ENCODE data around the gene PKP3. TPM values are rescaled to one million over a fixed set of nuclear protein-coding genes. Genes with fewer than 3 reads are reported as not detected.

Gene PKP3
- total RNA-seq, 2 donors from 2014 or later, result not detected

DNA sequence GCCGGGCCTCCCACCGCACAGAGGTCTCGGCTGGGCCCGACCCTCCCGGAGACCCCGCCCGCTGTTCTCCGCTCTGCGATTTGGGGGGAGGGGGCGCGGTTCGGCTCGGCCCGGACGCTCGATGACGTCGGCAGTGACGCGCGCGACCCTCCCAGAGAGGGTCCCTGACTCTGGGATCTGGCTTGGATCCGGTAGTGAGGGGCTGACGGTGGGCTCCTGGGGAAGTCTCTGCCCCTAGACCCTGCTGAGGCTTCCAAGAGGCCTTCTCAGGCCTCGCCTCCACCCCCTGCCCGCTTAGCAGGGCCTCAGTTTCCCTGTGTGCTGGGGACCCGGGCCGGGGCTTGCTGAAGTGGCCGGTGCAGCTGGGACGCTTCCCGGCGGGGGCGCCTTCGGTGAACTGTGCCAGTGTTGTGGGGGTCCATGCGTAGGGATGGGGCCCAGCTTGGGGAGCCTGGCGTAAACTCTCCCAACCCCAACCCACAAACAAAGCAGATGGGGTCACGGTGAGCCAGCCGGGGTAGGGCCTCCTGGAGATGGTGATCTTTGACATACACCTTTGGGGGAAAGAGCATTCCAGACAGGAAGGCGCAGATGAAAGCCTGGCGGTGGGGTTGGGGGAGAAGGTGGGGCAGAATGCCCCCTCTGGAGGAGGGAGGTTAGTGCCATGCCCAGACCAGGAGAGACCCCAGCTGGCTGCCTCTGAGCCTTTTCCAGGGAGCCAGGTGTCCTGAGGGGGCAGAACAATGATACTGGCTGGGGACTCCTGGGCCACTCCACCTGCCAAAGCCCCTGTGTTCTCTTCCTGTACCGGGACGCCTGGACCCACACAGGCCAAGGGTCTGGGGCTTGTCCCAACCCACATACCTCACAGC, 23.7 kb upstream of the PKP3 start:
- H3K4me3 Mint-ChIP-seq, result peak overlapping the region; percentile 17
- peak; percentile 58 for DNase-seq (ENCODE audit: low spot score)
- H3K27ac Mint-ChIP-seq, result no peak overlapping the region
- no peaks in the 10 kb centered on the region for H3K9me3 Mint-ChIP-seq
- peaks cover 14 to 21% of the 10 kb centered on the region in 2 donors for H3K27me3 Mint-ChIP-seq
- ATAC-seq, result no peak
- no peaks in the 10 kb centered on the region for H3K36me3 Mint-ChIP-seq
- peaks cover 18 to 26% of the 10 kb centered on the region in 2 donors for H3K4me1 Mint-ChIP-seq (ENCODE audit: low read depth in 2 of 2)

DNA sequence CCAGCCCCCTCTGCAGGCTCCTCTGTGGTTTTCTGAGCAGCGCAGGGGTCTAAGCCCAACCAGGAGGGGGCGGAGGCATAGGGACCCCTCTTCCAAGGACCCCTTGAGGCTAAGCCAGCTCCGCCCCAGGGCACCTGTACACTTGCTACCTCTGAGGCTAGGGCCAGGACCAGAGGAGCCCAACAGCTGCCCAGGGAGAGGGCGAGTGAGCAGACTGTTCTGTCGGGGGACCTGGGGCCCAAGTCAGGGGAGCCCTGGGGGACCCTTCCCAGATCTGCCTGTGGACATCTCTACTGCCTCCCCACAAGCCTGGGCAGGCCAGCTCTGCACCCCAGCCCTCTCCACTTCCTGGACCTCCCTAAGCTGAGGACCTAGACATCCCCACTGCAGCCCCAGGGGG, 23.0 kb upstream of the PKP3 start:
- Mint-ChIP-seq H3K36me3 (no peaks in the 10 kb centered on the region), H3K27ac (no peak overlapping the region), H3K27me3 (peaks cover 14 to 21% of the 10 kb centered on the region in 2 donors), H3K4me3 (no peak overlapping the region), H3K9me3 (no peaks in the 10 kb centered on the region), H3K4me1 (ENCODE audit: low read depth in 2 of 2) (peaks cover 18 to 26% of the 10 kb centered on the region in 2 donors)
- ATAC-seq (no peak), DNase-seq (ENCODE audit: low spot score) (peak; percentile 34)

DNA sequence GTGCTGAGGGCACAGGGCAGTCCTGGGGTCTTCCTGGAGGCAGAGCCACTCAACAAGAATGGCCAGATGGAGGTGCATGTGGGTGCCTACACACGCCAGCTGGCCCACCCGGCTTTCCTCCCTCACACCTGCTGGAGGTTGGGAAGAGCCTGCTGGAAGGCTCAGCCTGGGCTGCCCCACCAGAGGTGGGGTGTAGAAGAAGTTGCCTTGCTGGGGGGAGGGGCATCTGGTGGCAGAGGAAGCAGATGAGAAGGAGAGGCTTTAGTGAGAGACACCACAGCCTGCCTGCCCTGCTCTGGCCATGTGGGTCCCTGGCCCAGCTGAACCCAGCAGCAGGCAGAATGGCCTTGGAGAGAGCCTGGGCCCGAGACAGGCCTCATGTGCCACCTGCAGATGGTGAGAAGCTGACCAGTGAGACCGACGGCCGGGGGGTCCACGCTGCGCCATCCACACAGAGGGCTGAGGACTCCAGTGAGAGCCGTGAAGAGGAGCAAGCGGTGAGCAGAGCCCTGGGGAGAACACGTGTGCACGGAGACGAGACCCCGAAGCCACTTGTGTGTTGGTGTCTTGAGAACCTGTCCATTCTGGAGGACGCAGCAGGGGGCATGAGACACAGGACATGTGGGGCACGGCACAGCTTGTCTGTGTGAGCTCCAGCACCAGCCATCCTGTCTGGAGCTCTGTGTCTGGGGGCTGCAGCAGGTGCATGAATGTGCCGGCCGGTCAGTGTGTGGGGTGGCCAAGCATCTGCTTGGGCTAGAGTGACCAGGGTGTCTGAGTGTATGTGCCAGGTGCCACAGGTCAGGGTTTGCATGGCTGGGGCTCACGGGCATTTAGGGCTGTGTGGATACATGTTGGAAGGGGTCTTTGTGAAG, 22.1 kb upstream of the PKP3 start:
- Mint-ChIP-seq H3K27me3 (peaks cover 14 to 19% of the 10 kb centered on the region in 2 donors), H3K4me3 (no peak overlapping the region), H3K27ac (no peak overlapping the region), H3K4me1 (ENCODE audit: low read depth in 2 of 2) (peaks cover 18 to 26% of the 10 kb centered on the region in 2 donors), H3K36me3 (no peaks in the 10 kb centered on the region), H3K9me3 (no peaks in the 10 kb centered on the region)
- DNase-seq (ENCODE audit: low spot score), result peak; percentile 50
- ATAC-seq, result peak in 1 of 2 donors; percentile 4

DNA sequence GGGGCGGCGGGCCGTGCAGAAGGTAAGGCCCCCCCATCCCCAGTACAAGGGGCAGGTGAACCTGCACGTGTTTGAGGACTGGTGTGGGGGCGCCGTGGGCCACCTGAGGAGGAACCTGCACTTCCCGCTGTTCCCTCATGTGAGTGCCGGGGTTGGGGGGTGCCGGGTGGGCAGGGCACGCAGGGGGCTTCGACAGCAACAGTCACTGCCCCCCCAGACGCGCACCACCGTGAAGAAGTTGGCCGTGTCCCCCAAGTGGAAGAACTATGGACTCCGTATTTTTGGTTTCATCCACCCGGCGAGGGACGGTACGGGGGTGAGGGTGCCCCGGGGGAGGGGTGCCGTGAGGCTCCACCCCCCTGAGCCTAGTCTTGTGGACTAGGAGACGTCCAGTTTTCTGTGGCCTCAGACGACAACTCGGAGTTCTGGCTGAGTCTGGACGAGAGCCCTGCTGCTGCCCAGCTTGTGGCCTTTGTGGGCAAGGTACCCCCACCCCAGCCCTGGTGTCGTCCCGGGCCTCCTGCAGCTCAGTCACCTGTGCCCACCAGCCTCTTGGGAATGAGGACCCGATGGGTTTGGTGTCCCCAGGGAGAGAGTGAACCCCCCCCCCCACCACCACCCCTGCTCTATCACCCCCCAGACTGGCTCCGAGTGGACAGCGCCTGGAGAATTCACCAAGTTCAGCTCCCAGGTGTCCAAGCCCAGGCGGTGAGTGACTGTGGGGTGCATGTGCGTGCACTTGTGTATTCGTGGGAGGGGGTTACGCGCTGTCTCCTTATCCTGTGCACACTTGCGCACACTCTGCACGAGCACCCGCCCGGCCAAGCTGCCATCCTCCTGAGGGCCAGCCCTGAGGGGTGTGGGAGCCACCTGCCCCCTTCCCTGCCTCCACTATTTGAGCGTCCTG, 20.9 kb upstream of the PKP3 start:
- Mint-ChIP-seq H3K4me3 (no peak overlapping the region), H3K4me1 (ENCODE audit: low read depth in 2 of 2) (peaks cover 7 to 18% of the 10 kb centered on the region in 2 donors), H3K9me3 (no peaks in the 10 kb centered on the region), H3K27ac (no peak overlapping the region), H3K36me3 (no peaks in the 10 kb centered on the region), H3K27me3 (peaks cover 8 to 10% of the 10 kb centered on the region in 2 donors)
- no peak for ATAC-seq
- no peak for DNase-seq (ENCODE audit: low spot score)

DNA sequence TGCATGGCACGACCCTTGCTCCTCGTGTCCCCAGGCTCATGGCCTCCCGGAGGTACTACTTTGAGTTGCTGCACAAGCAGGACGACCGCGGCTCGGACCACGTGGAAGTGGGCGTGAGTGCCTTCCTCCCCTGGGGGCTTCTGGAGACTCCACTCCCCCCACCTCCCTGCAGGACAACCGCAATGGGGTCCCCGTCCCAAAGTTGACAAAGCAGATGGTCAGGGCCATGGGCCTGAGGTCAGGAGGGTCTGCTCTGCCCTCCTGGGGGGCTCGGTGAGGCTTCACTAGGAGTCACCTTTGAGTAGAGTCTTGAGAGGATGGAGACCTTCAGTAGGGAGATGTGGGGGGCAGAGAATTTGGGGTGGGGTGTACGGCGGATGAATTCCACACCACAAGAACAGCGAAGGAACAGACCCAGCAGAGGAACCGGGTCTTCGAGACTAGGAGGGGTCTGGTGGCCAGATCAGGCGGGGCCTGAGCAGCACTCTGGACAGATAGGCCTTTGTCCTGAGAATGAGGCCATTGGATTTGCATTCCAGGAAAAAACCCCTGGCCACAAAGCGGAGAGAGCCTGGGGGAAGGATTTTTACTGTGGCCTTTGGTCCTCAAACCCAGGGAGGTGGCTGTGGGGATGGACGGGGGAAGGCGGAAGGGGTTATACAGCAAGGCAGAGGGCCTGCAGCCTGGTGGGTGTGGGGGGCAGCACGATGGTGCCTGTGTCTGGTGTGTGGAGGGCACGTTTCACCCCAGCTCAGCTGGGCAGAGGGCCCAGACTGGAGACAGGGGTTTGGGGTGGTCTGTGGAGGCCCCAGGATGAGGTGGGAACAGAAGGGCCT, 20.1 kb upstream of the PKP3 start:
- no peak for DNase-seq (ENCODE audit: low spot score)
- Mint-ChIP-seq H3K27ac (peak overlapping the region; percentile 10 to 67), H3K27me3 (peaks cover 0 to 11% of the 10 kb centered on the region in 2 donors), H3K4me1 (ENCODE audit: low read depth in 2 of 2) (peaks cover 0 to 14% of the 10 kb centered on the region in 2 donors), H3K4me3 (no peak overlapping the region), H3K36me3 (no peaks in the 10 kb centered on the region), H3K9me3 (no peaks in the 10 kb centered on the region)
- ATAC-seq, result no peak

DNA sequence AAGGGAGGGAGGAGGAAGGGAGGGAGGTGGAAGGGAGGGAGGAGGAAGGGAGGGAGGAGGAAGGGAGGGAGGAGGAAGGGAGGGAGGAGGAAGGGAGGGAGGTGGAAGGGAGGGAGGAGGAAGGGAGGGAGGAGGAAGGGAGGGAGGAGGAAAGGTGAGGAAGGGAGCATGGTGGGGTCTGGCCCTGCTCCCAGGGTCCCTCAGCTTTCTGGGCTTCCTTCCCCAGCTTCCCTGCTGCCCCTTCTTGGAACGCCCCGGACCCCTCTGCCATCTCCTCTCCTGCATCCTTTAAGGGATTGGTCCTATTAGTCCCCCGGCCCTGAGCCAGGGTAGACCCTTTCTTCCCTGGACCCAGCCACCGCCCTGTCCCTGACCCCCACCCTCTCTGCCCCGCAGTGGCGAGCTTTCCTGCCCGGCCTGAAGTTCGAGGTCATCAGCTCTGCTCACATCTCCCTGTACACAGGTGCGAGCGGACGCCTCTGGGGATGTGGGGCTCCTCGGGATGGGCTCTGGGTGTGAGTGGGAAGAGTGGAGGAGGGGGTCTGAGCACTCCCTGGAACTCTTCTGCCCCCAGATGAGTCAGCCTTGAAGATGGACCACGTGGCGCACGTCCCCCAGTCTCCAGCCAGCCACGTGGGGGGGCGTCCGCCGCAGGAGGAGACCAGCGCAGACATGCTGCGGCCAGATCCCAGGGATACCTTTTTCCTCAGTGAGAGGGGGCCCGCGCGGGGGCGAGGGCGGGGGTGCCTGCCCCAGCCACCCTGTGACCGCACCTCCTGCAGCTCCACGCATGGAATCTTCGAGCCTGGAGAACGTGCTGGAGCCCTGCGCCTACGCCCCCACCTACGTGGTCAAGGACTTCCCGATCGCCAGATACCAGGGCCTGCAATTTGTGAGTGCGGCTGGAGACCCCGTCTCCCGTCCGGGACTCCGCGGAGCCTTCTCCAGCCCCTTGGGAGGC, 18.7 kb upstream of the PKP3 start:
- no peak for ATAC-seq
- H3K36me3 Mint-ChIP-seq, result no peaks in the 10 kb centered on the region

DNA sequence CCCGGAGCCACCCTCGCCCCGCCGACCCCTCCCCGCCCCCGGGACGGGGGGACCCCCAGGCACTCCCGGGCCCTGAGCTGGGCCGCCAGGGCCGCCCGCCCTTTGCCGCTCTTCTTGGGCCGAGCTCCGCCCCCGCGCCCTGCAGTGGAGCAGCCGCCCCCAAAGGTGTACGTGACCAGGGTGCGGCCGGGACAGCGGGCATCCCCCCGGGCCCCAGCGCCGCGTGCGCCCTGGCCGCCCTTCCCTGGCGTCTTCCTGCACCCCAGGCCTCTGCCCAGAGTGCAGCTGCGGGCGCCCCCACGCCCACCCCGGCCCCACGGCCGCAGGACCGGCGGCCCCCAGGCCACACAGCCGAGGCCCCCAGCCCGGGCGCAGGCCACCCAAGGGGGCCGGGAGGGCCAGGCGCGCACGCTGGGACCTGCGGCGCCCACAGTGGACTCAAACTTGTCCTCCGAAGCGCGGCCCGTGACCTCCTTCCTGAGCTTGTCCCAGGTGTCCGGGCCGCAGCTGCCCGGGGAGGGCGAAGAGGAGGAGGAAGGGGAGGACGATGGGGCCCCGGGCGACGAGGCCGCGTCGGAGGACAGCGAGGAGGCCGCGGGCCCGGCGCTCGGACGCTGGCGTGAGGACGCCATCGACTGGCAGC, 17.4 kb upstream of the PKP3 start:
- peaks cover 0 to 9% of the 10 kb centered on the region in 2 donors for H3K4me1 Mint-ChIP-seq (ENCODE audit: low read depth in 2 of 2)

More for the DNA sequence above, 18.7 kb upstream of the PKP3 start:
- Mint-ChIP-seq H3K4me3 (no peak overlapping the region), H3K4me1 (ENCODE audit: low read depth in 2 of 2) (peaks cover 0 to 14% of the 10 kb centered on the region in 2 donors), H3K9me3 (no peaks in the 10 kb centered on the region), H3K27me3 (peaks cover 0 to 11% of the 10 kb centered on the region in 2 donors), H3K27ac (no peak overlapping the region)
- no peak for DNase-seq (ENCODE audit: low spot score)

DNA sequence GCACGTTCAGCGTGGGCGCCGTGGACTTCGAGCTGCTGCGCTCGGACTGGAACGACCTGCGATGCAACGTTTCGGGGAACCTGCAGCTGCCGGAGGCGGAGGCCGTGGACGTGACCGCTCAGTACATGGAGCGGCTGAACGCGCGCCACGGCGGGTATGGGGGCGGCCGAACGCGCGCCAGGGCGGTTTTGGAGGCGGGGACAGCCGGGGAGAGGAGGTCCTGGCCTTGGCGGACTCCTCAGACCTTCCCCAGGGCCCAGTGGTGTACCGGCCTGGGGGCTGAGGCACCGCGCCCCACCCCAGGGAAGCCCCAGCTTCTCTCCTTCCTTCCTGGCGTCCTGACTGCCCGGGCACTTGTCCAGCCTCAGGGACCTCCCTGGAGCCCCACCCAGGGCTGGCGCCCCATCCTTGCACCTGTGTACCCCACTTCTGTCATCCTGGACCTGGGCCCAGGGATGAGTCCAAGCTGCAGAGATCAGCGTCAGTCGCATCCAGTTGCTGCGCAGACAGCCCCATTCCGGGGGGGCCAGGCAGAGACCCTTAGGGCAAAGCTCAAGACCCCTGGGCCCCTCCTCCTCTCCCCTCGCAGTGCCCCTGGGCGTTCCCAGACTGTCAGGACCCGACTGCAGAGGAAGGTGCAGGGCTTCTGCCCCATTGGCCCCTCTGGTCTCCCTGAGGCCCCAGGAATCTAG, 16.7 kb upstream of the PKP3 start:
- Mint-ChIP-seq H3K27ac (no peak overlapping the region), H3K36me3 (no peaks in the 10 kb centered on the region), H3K4me1 (ENCODE audit: low read depth in 2 of 2) (peaks cover 0 to 6% of the 10 kb centered on the region in 2 donors), H3K9me3 (no peaks in the 10 kb centered on the region), H3K27me3 (peaks cover 0 to 13% of the 10 kb centered on the region in 2 donors), H3K4me3 (no peak overlapping the region)
- DNase-seq (ENCODE audit: low spot score), result no peak
- no peak for ATAC-seq

More for the DNA sequence above, 17.4 kb upstream of the PKP3 start:
- no peaks in the 10 kb centered on the region for H3K9me3 Mint-ChIP-seq
- H3K36me3 Mint-ChIP-seq, result no peaks in the 10 kb centered on the region
- ATAC-seq (no peak), DNase-seq (ENCODE audit: low spot score) (no peak)
- no peak overlapping the region for H3K27ac Mint-ChIP-seq
- H3K27me3 Mint-ChIP-seq, result peaks cover 0 to 11% of the 10 kb centered on the region in 2 donors
- H3K4me3 Mint-ChIP-seq, result no peak overlapping the region

DNA sequence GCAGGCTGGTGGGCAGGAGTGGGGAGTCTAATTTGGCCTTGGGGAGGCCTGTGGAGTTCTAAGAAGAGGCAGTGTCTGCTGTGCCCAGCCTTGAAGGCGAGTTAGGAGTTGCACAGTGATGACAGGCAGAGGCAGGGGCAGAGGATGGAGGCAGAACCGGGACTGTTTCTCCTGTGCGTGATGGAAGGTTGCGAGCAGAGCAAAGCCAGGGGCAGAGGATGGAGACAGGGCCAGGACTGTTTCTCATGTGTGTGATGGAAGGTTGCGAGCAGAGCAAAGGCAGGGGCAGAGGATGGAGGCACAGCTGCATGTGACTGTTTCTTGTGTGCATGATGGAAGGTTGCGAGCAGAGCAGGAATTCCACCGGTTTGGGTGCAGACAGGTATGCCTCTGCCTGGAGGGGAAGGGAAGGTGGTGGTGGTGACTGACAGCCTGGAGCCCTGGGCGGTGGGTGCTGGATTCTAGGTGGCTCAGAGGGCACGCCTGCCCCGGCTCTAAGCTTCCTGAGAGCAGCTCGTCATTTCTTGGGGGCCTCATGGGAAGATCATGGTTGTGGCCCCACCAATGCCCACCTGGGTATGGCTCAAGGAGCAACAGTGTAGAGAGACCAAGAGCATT, 16.0 kb upstream of the PKP3 start:
- H3K36me3 Mint-ChIP-seq, result no peaks in the 10 kb centered on the region
- peaks cover 0 to 13% of the 10 kb centered on the region in 2 donors for H3K27me3 Mint-ChIP-seq
- H3K4me1 Mint-ChIP-seq (ENCODE audit: low read depth in 2 of 2), result peaks cover 0 to 6% of the 10 kb centered on the region in 2 donors
- no peak overlapping the region for H3K4me3 Mint-ChIP-seq
- no peak for ATAC-seq
- H3K27ac Mint-ChIP-seq, result no peak overlapping the region
- no peak for DNase-seq (ENCODE audit: low spot score)
- H3K9me3 Mint-ChIP-seq, result no peaks in the 10 kb centered on the region

DNA sequence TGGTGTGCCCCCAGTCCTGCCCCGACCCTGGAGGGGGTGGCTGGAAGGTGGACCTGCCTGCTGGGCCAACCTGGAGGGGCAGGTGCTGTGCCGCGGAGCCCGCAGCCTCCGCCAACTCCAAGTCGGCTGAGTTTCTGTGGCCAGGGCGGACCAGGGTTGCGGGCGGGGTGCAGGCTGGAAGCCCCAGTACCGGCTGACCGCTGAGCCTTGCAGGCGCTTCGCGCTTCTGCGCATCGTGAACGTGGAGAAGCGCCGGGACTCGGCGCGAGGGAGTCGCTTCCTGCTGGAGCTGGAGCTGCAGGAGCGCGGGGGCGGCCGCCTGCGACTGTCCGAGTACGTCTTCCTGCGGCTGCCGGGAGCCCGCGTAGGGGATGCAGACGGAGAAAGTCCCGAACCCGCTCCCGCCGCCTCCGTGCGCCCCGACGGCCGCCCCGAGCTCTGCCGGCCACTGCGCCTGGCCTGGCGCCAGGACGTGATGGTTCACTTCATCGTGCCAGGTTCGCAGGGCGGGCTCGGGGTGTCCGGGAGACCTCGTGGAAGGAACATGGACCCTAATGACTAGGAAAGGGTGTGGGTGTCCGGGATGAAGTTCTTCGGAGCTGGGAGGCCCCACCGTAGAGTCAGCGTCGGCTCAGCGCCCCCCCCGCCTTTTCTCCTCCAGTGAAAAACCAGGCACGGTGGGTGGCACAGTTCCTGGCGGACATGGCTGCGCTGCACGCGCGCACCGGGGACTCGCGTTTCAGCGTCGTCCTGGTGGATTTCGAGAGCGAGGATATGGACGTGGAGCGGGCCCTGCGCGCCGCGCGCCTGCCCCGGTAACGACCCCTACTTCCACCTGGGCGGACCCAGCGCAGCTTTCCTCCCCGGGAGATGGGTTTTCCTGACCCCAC, 14.6 kb upstream of the PKP3 start:
- Mint-ChIP-seq H3K4me1 (ENCODE audit: low read depth in 2 of 2) (peaks cover 0 to 4% of the 10 kb centered on the region in 2 donors), H3K4me3 (no peak overlapping the region), H3K9me3 (no peaks in the 10 kb centered on the region), H3K27me3 (peaks cover 0 to 16% of the 10 kb centered on the region in 2 donors), H3K36me3 (no peaks in the 10 kb centered on the region), H3K27ac (no peak overlapping the region)
- DNase-seq (ENCODE audit: low spot score), result no peak
- no peak for ATAC-seq
